OCI-LY3 (cell line): ENCODE data around the gene HCN1.

ENCODE experiments used
- CTCF ChIP-seq: fragments of 200-600, 300-600 bp; sonication (generic); IDR thresholded peaks from 2 replicates; pipeline ENCODE4 v1.5.1; 2014; ENCODE audit warnings: antibody characterized with exemption, low read length, low read depth
- EZH2phosphoT487 ChIP-seq: fragments of 200-600 bp; shearing (Covaris generic); IDR thresholded peaks from 2 replicates; pipeline ENCODE4 v1.6.1; 2018; ENCODE audit warnings: antibody characterized with exemption, mixed run types, low read depth

GRCh38 chr5:45417285-45417998 is 278.7 kb downstream of the HCN1 start:
- TF ChIP-seq CTCF (no peak), EZH2phosphoT487 (no peak)
